Mesendoderm (in vitro differentiated cells): ENCODE results near the gene ITGA1.

Source experiments
- DNase-seq: peaks from one replicate; pipeline ENCODE4 v3.0.0; 2013
- H2AK5ac ChIP-seq: 2 replicates; pipeline ENCODE4 v1.6.1; 2013; ENCODE audit warnings: low read length, inconsistent platforms
- H2BK120ac ChIP-seq: 2 replicates; pipeline ENCODE4 v1.6.1; 2013; ENCODE audit warnings: low read depth, mild to moderate bottlenecking, low read length, moderate library complexity, mixed read lengths
- H2BK15ac ChIP-seq: replicated peaks from 2 replicates; pipeline ENCODE4 v1.6.1; 2013; ENCODE audit warnings: low read depth, mild to moderate bottlenecking, moderate library complexity
- H2BK5ac ChIP-seq: 2 replicates; pipeline ENCODE4 v1.6.1; 2013; ENCODE audit warnings: low read length, inconsistent platforms
- H3K18ac ChIP-seq: 2 replicates; pipeline ENCODE4 v1.6.1; 2013; ENCODE audit warnings: mild to moderate bottlenecking, low read length, mixed read lengths
- H3K23ac ChIP-seq: one replicate; pipeline ENCODE4 v1.6.1; 2013; ENCODE audit warnings: low read length
- H3K27ac ChIP-seq: 2 replicates; pipeline ENCODE4 v1.5.1; 2013; ENCODE audit warnings: low read depth, mild to moderate bottlenecking, inconsistent platforms, low read length, moderate library complexity
- H3K27me3 ChIP-seq: 2 replicates; pipeline ENCODE4 v1.6.1; 2013; ENCODE audit warnings: low read length, control low read depth, mild to moderate bottlenecking, inconsistent platforms; ENCODE audit not compliant: insufficient read depth, poor library complexity
- H3K36me3 ChIP-seq: 2 replicates; pipeline ENCODE4 v1.6.1; 2013; ENCODE audit warnings: low read length, inconsistent platforms; ENCODE audit not compliant: control insufficient read depth, insufficient read depth
- H3K4ac ChIP-seq: one replicate; pipeline ENCODE4 v1.6.1; 2013; ENCODE audit warnings: low read depth, mild to moderate bottlenecking, low read length, moderate library complexity
- H3K4me1 ChIP-seq: 2 replicates; pipeline ENCODE4 v1.6.1; 2013; ENCODE audit warnings: low read depth, low read length, inconsistent platforms; ENCODE audit not compliant: control insufficient read depth
- H3K4me2 ChIP-seq: 2 replicates; pipeline ENCODE4 v1.6.1; 2013; ENCODE audit warnings: low read length
- H3K4me3 ChIP-seq: 2 replicates; pipeline ENCODE4 v1.5.1; 2013; ENCODE audit warnings: mild to moderate bottlenecking, low read length
- H3K56ac ChIP-seq: one replicate; pipeline ENCODE4 v1.6.1; 2013; ENCODE audit warnings: low read length
- H3K79me1 ChIP-seq: 2 replicates; pipeline ENCODE4 v1.6.1; 2013; ENCODE audit warnings: low read length, inconsistent platforms
- H3K79me2 ChIP-seq: 2 replicates; pipeline ENCODE4 v1.6.1; 2013; ENCODE audit warnings: mild to moderate bottlenecking, low read length; ENCODE audit not compliant: control insufficient read depth, insufficient read depth
- H3K9ac ChIP-seq: 2 replicates; pipeline ENCODE4 v1.6.1; 2013; ENCODE audit warnings: low read length, inconsistent platforms
- H4K5ac ChIP-seq: one replicate; pipeline ENCODE4 v1.6.1; 2013; ENCODE audit warnings: low read length
- H4K8ac ChIP-seq: one replicate; pipeline ENCODE4 v1.6.1; 2013; ENCODE audit warnings: low read depth, mild to moderate bottlenecking, control low read depth, low read length, moderate library complexity
- WGBS: extraction: QIAGEN DNeasy Blood & Tissue Kit; methylation state at CpG from one replicate; pipeline ENCODE4 v1.1.7; 2013; ENCODE audit warnings: low lambda C conversion rate, missing lambda C conversion rate; ENCODE audit not compliant: insufficient coverage; ENCODE audit errors: extremely low coverage; 5-methylcytosine and 5-hydroxymethylcytosine counted together

Gene ITGA1

DNA sequence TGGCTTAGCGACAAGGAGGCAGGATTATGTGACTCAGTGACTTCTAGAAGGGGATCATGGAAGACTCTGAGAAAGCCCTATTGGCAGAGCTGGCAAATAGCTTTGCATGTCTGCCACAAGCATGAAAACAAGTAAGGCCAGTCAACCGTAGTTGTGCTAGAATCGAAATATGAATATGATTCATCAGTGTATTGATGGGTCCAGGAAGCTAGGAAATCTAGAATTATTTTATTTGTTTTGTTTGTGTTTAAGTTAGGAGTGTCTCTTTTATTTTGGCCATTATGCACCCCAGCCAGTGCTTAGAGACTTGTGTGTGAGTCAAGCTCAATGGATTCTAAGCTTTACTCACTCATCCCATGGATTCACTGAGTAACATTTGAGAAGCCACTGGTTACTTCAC, 197.6 kb downstream of the ITGA1 start:
- H3K18ac ChIP-seq, result no peak overlapping the region
- H3K79me1 ChIP-seq, result no peaks in the 10 kb centered on the region
- no peaks in the 10 kb centered on the region for H3K79me2 ChIP-seq
- H2AK5ac ChIP-seq, result no peak overlapping the region
- H4K5ac ChIP-seq, result no peak overlapping the region
- no peak overlapping the region for H3K4me2 ChIP-seq
- H3K27me3 ChIP-seq, result no peaks in the 10 kb centered on the region
- H3K36me3 ChIP-seq, result no peaks in the 10 kb centered on the region
- no CpG with 5 or more reads among the region's 3 CpGs for WGBS
- H3K4ac ChIP-seq, result no peak overlapping the region
- H3K27ac ChIP-seq, result no peak overlapping the region
- no peak overlapping the region for H3K9ac ChIP-seq
- no peak for DNase-seq
- no peak overlapping the region for H3K56ac ChIP-seq
- no peak overlapping the region for H4K8ac ChIP-seq
- H3K4me1 ChIP-seq, result no peaks in the 10 kb centered on the region
- H3K23ac ChIP-seq, result no peak overlapping the region
- no peak overlapping the region for H2BK120ac ChIP-seq
- no peak overlapping the region for H3K4me3 ChIP-seq
- no peak overlapping the region for H2BK15ac ChIP-seq
- no peak overlapping the region for H2BK5ac ChIP-seq

DNA sequence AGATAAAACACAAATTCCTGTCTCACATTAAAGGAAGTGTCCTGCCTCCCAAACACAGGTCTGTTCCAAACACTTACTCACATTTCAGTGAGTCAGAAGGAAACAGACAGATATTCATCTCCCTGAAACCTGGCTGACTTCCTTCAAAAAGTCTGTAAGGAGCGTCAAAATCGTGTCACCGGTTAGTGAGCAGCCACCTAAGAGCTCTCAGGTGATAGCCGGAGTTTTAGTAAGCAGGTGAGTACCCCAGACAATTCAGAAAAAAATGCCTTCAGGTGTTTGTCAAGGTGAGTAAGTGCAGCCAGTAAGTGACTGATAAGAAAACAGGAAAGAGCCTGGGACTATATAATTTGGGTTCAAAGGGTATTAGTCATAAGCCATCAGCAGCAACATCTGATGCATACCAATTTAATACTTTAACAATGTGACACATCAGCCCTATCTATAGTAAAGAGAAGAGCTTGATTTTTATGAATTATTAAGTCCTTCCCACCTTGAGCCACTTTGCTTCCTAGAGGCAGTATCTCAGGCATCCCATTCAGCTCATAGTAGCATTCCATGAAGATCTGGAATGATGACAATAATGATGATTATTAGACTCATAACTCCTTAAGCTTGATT, 200.1 kb downstream of the ITGA1 start:
- Histone ChIP-seq H3K27me3 (no peaks in the 10 kb centered on the region), H3K79me1 (no peaks in the 10 kb centered on the region), H3K56ac (no peak overlapping the region), H3K4me1 (no peaks in the 10 kb centered on the region), H2BK15ac (no peak overlapping the region), H2AK5ac (no peak overlapping the region), H4K5ac (no peak overlapping the region), H3K4me2 (no peak overlapping the region), H3K79me2 (no peaks in the 10 kb centered on the region), H3K9ac (no peak overlapping the region), H3K23ac (no peak overlapping the region), H3K4me3 (no peak overlapping the region), H3K27ac (no peak overlapping the region), H3K4ac (no peak overlapping the region), H3K36me3 (no peaks in the 10 kb centered on the region), H3K18ac (no peak overlapping the region), H4K8ac (no peak overlapping the region), H2BK5ac (no peak overlapping the region), H2BK120ac (no peak overlapping the region)
- WGBS, result no CpG with 5 or more reads among the region's 4 CpGs
- peak; percentile 37 for DNase-seq

DNA sequence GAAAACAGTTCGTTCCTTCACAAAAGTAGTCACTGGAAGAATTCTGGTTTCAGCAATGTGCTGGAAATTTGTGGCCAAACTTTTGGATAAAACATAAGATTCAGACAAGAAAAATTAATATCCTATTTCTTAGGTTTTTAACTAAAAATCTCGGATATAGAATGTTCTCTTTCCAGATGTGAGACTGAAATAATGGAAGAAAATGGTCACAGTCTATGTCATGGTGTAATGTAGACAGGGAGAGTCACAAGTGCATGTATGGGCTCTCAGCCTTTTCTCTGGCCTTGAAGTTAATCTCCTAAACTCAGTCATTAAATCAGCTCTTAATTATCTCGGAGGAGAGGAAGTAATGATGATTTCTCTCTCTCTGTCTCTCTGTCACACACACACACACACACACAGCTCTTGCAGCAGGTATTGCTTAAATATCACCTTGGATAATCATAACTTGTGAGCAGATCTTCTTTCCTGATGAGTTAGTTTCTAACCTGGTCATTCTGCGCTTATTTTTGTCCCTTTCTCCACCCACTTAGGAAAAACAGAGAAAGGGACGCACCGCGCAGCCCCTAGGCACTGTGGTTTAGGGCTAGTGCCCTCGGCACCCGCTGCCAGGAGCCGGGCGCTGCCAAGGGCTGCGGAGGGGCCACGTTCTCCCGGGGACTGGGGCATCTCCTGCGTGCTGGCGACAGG, 200.8 kb downstream of the ITGA1 start:
- H3K27me3 ChIP-seq, result no peaks in the 10 kb centered on the region
- no peaks in the 10 kb centered on the region for H3K79me2 ChIP-seq
- peak overlapping the region; percentile 73 for H3K4me2 ChIP-seq
- no peak for DNase-seq
- peak overlapping the region; percentile 45 for H3K4me3 ChIP-seq
- no peak overlapping the region for H2BK5ac ChIP-seq
- peak overlapping the region; percentile 60 for H3K9ac ChIP-seq
- H2BK120ac ChIP-seq, result no peak overlapping the region
- peak overlapping the region; percentile 15 for H3K18ac ChIP-seq
- H3K36me3 ChIP-seq, result no peaks in the 10 kb centered on the region
- no peaks in the 10 kb centered on the region for H3K4me1 ChIP-seq
- H2AK5ac ChIP-seq, result no peak overlapping the region
- H4K5ac ChIP-seq, result no peak overlapping the region
- WGBS, result no CpG with 5 or more reads among the region's 16 CpGs
- no peak overlapping the region for H3K4ac ChIP-seq
- H3K56ac ChIP-seq, result peak overlapping the region; percentile 81
- peak overlapping the region; percentile 36 for H3K23ac ChIP-seq
- no peak overlapping the region for H3K27ac ChIP-seq
- no peak overlapping the region for H4K8ac ChIP-seq
- no peak overlapping the region for H2BK15ac ChIP-seq
- no peaks in the 10 kb centered on the region for H3K79me1 ChIP-seq

DNA sequence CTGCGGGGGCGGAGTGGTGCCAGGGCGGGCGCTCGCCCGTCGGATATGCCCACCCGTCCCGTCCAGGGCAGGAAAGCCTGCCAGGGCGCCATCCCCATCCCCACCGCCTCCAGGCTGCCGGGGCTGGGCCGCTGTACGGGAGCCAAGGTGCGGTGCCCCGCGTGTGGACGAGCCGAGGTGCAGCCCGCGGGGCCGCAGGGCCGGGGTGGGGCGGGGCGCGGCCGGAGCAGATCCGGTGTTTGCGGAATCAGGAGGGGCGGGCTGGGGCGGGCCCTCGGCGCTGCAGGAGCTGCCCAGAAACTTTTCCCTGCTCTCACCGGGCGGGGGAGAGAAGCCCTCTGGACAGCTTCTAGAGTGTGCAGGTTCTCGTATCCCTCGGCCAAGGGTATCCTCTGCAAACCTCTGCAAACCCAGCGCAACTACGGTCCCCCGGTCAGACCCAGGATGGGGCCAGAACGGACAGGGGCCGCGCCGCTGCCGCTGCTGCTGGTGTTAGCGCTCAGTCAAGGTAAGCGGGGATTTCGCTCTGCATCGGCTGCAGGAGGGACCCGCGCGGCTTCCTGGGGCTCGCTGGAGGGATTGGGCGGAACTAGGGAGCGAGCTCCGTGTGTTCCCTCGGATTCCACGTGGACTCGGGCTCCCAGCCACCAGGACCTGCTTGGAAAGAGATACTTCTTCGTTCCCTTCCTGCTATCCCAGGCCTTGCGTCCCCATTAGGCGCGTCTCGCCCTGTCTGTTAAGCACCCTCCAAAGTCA, 201.5 kb downstream of the ITGA1 start, which contains the start of gene ITGA2:
TSS of gene ITGA2 (plus strand) at position 328 of the 756 bp plus-strand sequence. CDS start at position 445, 117 bp downstream.
- DNase-seq, result peak; percentile 62
- Histone ChIP-seq H3K27me3 (no peaks in the 10 kb centered on the region), H2BK120ac (no peak within 1 kb of the TSS), H4K8ac (no peak within 1 kb of the TSS), H3K79me2 (no peaks in the 10 kb centered on the region), H3K4me2 (peak within 1 kb of the TSS; percentile 73), H2BK5ac (no peak within 1 kb of the TSS), H3K36me3 (no peaks in the 10 kb centered on the region), H3K4me1 (no peaks in the 10 kb centered on the region), H3K18ac (peak within 1 kb of the TSS; percentile 15), H3K79me1 (no peaks in the 10 kb centered on the region), H4K5ac (no peak within 1 kb of the TSS), H3K56ac (peak within 1 kb of the TSS; percentile 83), H3K27ac (no peak within 1 kb of the TSS), H3K4me3 (peak within 1 kb of the TSS; percentile 62), H2AK5ac (no peak within 1 kb of the TSS), H2BK15ac (no peak within 1 kb of the TSS), H3K23ac (peak within 1 kb of the TSS; percentile 36), H3K9ac (peak within 1 kb of the TSS; percentile 62), H3K4ac (no peak within 1 kb of the TSS)
- WGBS, result no CpG with 5 or more reads among the region's 64 CpGs

DNA sequence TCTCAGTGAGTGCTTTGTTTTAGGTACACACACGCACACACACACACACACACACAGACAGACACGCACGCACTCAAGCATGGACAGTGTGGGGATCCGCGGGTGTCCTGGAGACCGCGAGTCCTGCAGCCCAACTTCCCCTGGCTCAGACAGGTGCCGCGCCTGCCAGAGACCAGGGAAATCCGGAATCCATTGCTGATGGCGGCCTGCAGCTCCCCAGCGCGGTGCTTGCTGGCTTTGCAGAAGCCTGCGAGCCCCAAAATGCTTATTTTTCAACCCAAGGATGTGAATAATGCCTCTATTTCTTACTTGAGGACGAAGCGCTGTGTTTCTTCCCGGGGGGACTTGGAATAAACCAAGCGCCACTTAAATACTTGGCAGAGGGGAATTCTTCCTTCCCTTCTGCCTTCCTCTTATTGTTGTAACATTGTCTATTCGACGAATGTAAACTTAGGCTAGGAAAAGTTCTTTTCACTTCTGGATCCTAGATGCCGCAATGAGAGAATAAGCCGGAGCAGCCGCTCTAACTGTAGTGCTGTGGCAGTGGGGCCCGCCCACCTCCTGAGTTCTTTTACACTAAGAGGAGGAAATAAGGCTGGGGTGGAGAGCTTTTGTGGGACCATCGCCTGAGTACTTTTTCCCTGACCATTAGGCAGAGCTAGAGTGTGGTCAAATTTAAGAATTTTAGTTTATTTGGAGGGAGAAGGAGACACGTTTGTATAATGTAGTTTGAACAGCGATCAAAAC, 202.2 kb downstream of the ITGA1 start:
- Histone ChIP-seq H2BK120ac (no peak overlapping the region), H3K27ac (no peak overlapping the region), H3K9ac (peak overlapping the region; percentile 62), H4K5ac (no peak overlapping the region), H2BK5ac (no peak overlapping the region), H3K4me3 (peak overlapping the region; percentile 62), H3K79me2 (no peaks in the 10 kb centered on the region), H2AK5ac (no peak overlapping the region), H3K79me1 (no peaks in the 10 kb centered on the region), H3K4me2 (peak overlapping the region; percentile 58), H3K23ac (no peak overlapping the region), H3K18ac (no peak overlapping the region), H3K4me1 (no peaks in the 10 kb centered on the region), H3K27me3 (no peaks in the 10 kb centered on the region), H3K36me3 (no peaks in the 10 kb centered on the region), H3K56ac (peak overlapping the region; percentile 83), H4K8ac (no peak overlapping the region), H3K4ac (no peak overlapping the region), H2BK15ac (no peak overlapping the region)
- WGBS, result no CpG with 5 or more reads among the region's 27 CpGs
- peak; percentile 65 for DNase-seq
